HUES64 (cell line): ENCODE data around the gene BSND.
"Not testable (repeated sequence)": the region's sequence is repeated elsewhere in the genome, so short reads cannot be mapped to it uniquely, and the experiment has no call there.

Experiments
- H3K27ac ChIP-seq: 2 replicates; pipeline ENCODE4 v1.7.0; 2013; ENCODE audit warnings: low read depth, low read length, inconsistent platforms
- H3K27me3 ChIP-seq: 2 replicates; pipeline ENCODE4 v1.6.1; 2013; ENCODE audit warnings: mild to moderate bottlenecking, low read length; ENCODE audit not compliant: insufficient read depth
- H3K36me3 ChIP-seq: 2 replicates; pipeline ENCODE4 v1.6.1; 2013; ENCODE audit warnings: mild to moderate bottlenecking, low read length; ENCODE audit not compliant: insufficient read depth
- H3K4me1 ChIP-seq: 2 replicates; pipeline ENCODE4 v1.6.1; 2013; ENCODE audit warnings: mild to moderate bottlenecking, low read length, moderate library complexity; ENCODE audit not compliant: insufficient read depth
- H3K4me3 ChIP-seq: 2 replicates; pipeline ENCODE4 v1.5.1; 2013; ENCODE audit warnings: mild to moderate bottlenecking, low read length, moderate library complexity
- H3K9ac ChIP-seq: 2 replicates; pipeline ENCODE4 v1.6.1; 2013; ENCODE audit warnings: mild to moderate bottlenecking, low read depth, low read length
- H3K9me3 ChIP-seq: 2 replicates; pipeline ENCODE4 v1.6.1; 2013; ENCODE audit warnings: low read depth, low read length; ENCODE audit not compliant: insufficient read depth
- WGBS: fragments of 150-250, 120-280 bp; methylation state at CpG from one replicate; pipeline ENCODE4 v1.1.7; 2013; ENCODE audit warnings: missing lambda C conversion rate; 5-methylcytosine and 5-hydroxymethylcytosine counted together

Gene BSND

DNA sequence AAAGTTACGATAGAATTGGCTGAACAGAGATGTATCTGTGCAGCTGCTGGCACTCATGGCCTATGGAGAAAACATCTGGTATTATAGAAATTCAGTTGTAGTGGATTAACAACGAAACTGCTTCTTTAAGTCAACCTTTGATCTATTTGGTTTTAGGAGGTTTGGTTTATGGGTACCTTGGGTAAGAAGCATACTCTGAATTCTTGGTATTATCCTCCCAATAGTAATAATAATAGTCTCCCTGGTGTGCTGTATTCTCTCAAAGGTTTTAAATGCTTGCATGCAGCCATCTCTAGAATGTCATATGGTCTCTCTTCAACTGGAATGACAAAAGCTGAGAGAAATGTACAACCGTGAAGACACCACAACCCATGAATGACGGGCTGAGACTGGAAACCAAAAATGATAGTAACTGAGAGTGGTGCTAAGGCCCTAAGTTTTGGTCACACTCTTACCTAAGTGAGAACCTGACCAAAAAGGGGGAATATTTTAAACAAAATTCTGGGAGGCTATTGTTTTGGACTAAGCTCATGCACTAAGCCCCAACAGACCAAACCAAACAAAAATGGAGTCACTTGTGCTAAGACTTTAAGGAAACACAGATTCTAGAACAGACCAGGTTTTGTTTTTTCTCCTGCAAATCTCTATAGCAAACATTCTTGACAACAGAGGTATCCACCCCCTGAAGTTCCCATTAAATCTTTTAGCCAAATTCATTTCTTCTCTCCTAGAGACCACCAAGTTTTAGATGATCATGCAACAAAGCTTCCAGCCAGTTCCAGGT lies 35.9 kb upstream of the BSND start:
- no peak overlapping the region for H3K4me3 ChIP-seq
- peaks cover 25% of the 10 kb centered on the region for H3K4me1 ChIP-seq
- no peaks in the 10 kb centered on the region for H3K27me3 ChIP-seq
- peak overlapping the region; percentile 86 for H3K27ac ChIP-seq
- 42% methylated on average over 4 of the region's 4 CpGs for WGBS
- H3K36me3 ChIP-seq = no peaks in the 10 kb centered on the region; the same call in 1 of the 2 replicates
- no peak overlapping the region for H3K9ac ChIP-seq
- peaks cover 23% of the 10 kb centered on the region for H3K9me3 ChIP-seq

DNA sequence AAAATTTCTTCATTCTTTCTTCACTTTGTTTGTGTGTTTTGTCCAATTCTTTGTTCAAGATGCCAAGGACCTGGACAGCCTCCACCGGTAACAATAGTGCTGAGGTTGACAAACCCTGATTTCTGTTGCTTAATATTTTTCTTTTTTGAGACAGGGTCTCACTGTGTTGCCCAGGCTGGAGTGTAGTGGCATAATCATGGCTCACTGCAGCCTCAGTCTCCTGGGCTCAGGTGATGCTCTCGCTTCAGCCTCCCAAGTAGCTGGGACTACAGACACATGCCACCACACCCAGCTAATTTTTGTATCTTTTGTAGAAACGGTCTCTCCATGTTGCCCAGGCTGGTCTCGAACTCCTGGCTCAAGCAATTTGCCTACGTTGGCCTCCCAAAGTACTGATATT lies 34.9 kb upstream of the BSND start:
- not testable (repeated sequence) for H3K4me3 ChIP-seq, H3K27ac ChIP-seq

DNA sequence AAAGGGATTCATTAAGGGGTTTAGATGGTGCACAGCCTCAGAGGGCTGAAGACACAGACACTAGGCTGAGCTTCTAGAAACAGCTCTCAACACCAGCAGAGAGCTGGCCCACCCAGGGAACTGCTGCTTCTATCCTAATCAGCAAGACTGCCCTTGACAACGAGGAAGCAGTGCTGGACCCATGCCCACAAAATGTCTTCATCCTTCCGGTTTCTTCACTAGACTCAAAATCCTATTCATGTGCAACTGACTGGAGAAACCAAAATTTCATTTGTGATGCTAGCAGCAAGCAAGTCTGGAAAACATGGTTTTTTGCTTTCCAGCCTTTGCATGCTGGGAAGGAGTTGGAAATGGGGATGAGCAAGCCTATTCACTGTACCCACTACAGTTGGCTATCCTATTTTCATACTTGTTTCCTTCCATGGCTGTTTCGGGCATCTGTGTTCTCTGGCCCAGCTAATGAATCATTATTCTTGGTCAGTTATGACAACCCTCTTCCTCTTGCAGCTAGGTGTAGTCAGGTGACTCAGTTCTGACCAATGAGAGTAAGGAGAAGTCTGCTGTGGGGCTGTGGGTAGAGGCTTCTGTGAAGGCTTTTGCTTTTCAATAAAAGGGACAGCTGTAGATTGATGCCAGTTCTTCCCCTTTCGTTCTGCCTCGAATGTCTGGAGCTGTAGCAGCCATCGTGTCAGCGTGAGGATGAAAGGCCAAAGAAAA lies 33.0 kb upstream of the BSND start:
- Histone ChIP-seq H3K4me1 (peaks cover 25% of the 10 kb centered on the region), H3K9me3 (no peaks in the 10 kb centered on the region), H3K27ac (no peak overlapping the region), H3K9ac (no peak overlapping the region), H3K27me3 (no peaks in the 10 kb centered on the region), H3K4me3 (no peak overlapping the region), H3K36me3 (no peaks in the 10 kb centered on the region)
- 92% methylated on average over 7 of the region's 7 CpGs for WGBS

More for the DNA sequence above, 34.9 kb upstream of the BSND start:
- Histone ChIP-seq H3K9me3 (peaks cover 12% of the 10 kb centered on the region), H3K4me1 (peaks cover 25% of the 10 kb centered on the region)
- 94% methylated on average over 5 of the region's 5 CpGs for WGBS
- not testable (repeated sequence) for H3K36me3 ChIP-seq, H3K9ac ChIP-seq, H3K27me3 ChIP-seq

DNA sequence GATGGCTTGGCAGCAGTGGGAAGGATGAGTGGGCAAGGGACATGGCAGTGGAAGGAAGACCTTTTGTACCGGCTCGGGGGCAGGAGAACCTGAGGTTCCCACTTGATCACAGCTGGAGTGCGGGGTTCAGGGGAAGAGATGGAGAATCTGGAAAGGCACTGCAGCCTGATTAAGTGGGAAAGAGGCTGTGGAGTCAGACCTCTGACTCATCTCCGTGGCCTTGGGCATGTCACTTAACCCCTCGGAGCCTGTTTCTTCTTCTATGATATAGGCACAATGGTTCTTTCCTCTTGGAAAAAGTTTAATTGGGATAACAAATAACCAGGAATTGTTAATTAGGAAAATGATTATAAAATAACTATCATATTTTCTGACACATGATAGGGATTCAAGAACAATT lies 31.4 kb upstream of the BSND start:
- WGBS = 79% methylated on average over 5 of the region's 5 CpGs
- no peaks in the 10 kb centered on the region for H3K9me3 ChIP-seq
- H3K27ac ChIP-seq = no peak overlapping the region
- H3K4me1 ChIP-seq = peaks cover 11% of the 10 kb centered on the region; the same call in 1 of the 2 replicates
- H3K9ac ChIP-seq = no peak overlapping the region
- no peaks in the 10 kb centered on the region for H3K27me3 ChIP-seq
- H3K4me3 ChIP-seq = no peak overlapping the region
- H3K36me3 ChIP-seq = no peaks in the 10 kb centered on the region

DNA sequence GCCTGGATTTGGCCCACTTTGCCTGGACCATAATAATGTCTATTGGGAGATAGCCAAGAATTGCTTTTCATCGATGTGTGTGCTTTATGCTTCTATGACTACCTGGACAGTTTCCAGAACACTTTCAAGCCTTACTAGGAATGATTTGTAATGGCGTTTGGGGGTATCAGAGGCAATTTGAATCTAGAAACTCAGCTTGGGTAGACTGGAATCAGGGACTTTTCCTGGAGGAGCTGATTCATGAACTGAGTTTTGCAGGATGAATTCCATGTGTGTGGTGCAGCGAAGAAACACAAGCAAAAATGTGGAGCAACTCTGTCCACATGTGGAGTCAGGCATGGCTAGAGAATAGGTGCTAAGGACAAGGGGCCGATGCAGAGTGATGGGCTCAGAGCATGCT lies 30.2 kb upstream of the BSND start:
- no peak overlapping the region for H3K9ac ChIP-seq
- H3K36me3 ChIP-seq = no peaks in the 10 kb centered on the region
- no peaks in the 10 kb centered on the region for H3K9me3 ChIP-seq
- no peaks in the 10 kb centered on the region for H3K27me3 ChIP-seq
- WGBS = 71% methylated on average over 4 of the region's 4 CpGs
- H3K27ac ChIP-seq = no peak overlapping the region
- H3K4me1 ChIP-seq = no peaks in the 10 kb centered on the region
- no peak overlapping the region for H3K4me3 ChIP-seq

DNA sequence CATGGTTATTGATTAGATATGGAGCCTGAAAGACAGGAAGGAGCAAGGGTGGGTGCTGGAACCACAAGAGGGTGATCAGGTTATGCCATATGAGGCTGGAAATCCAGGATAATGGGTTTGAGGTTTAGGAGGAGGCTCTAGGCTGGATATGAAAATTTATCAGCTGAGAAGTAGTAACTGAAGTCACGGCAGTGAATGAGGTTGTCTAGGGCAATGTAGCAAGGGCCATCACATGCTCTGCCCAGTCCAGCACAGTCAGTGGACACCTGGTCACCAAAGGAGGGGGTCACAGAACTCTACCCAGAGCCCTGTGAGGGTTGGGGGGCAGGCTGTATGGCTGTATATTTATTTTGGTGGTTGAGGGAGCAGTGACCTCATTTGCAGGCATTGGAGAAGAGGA lies 28.9 kb upstream of the BSND start:
- H3K4me1 ChIP-seq = no peaks in the 10 kb centered on the region
- no peaks in the 10 kb centered on the region for H3K36me3 ChIP-seq
- no peaks in the 10 kb centered on the region for H3K27me3 ChIP-seq
- no peak overlapping the region for H3K27ac ChIP-seq
- no peaks in the 10 kb centered on the region for H3K9me3 ChIP-seq
- WGBS = 96% methylated on average over 1 of the region's 1 CpG
- H3K9ac ChIP-seq = no peak overlapping the region
- H3K4me3 ChIP-seq = no peak overlapping the region

DNA sequence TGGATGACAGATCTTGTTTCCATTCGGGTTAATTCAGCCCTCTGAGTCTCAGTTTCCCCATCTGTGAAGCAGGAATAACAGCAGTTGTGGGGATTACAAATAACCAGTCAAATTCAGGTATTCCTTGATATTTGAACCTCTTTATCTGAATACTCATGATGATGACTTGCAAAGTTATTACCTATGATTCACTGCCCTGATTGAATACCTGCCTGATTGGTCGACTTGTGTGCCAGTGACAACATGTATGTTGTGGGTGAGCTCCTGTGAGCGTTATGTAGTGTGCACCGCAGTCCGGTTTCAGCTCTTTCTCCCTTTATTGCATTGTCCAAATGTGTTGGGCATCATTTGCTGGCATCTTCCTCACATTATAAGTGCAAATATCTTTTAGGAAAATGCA lies 27.8 kb upstream of the BSND start:
- H3K9ac ChIP-seq = no peak overlapping the region
- 93% methylated on average over 5 of the region's 5 CpGs for WGBS
- no peaks in the 10 kb centered on the region for H3K36me3 ChIP-seq
- no peaks in the 10 kb centered on the region for H3K27me3 ChIP-seq
- no peak overlapping the region for H3K4me3 ChIP-seq
- no peak overlapping the region for H3K27ac ChIP-seq
- no peaks in the 10 kb centered on the region for H3K9me3 ChIP-seq
- H3K4me1 ChIP-seq = no peaks in the 10 kb centered on the region

DNA sequence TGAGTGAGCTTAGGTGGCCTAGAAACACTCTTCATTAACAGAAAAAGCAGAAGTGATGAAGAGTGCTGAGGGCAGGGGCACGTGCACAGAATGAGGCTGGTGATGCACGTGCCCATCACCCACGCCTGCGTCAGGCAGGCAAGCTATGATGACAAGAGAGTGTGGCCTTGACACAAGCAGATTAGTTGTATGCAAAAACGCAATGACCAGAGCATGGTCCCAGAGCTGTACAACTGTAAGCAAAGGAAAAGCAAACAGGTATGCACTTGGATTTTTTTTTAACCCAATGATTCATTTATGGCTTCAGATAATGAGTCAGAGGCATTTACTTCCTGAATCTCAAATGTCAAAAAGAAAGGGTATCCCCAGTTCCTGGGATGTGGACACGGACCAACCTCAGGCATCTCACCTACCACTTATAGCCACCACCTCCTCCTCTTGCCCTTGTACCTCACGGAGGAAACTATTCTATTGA lies 27.4 kb upstream of the BSND start:
- Histone ChIP-seq H3K4me1 (no peaks in the 10 kb centered on the region), H3K27ac (no peak overlapping the region), H3K4me3 (no peak overlapping the region), H3K9me3 (no peaks in the 10 kb centered on the region), H3K36me3 (no peaks in the 10 kb centered on the region), H3K27me3 (no peaks in the 10 kb centered on the region), H3K9ac (no peak overlapping the region)
- WGBS = 87% methylated on average over 6 of the region's 7 CpGs

DNA sequence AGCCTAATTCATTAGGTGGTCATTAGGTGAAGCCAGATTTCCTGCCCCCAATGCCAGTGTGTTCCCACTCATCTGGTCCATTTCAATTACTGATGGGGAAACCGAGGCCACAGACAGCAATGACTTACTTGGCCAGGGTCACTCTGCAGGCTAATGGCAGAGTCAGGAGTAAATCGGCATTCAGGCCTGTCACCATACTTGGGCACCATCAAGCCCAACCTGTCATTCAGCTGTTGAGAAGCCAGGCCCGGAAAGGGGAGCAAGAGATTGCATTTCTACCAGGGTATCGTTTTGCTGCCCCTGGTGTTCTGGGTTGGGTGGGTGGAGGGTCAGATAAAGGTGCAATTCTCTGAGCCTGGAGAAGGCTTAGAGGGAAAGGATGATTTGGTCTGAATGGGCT lies 26.3 kb upstream of the BSND start:
- H3K27ac ChIP-seq = no peak overlapping the region
- H3K27me3 ChIP-seq = no peaks in the 10 kb centered on the region
- H3K9me3 ChIP-seq = no peaks in the 10 kb centered on the region
- H3K4me1 ChIP-seq = no peaks in the 10 kb centered on the region
- H3K36me3 ChIP-seq = no peaks in the 10 kb centered on the region
- no peak overlapping the region for H3K4me3 ChIP-seq
- WGBS = 91% methylated on average over 4 of the region's 4 CpGs
- H3K9ac ChIP-seq = no peak overlapping the region

DNA sequence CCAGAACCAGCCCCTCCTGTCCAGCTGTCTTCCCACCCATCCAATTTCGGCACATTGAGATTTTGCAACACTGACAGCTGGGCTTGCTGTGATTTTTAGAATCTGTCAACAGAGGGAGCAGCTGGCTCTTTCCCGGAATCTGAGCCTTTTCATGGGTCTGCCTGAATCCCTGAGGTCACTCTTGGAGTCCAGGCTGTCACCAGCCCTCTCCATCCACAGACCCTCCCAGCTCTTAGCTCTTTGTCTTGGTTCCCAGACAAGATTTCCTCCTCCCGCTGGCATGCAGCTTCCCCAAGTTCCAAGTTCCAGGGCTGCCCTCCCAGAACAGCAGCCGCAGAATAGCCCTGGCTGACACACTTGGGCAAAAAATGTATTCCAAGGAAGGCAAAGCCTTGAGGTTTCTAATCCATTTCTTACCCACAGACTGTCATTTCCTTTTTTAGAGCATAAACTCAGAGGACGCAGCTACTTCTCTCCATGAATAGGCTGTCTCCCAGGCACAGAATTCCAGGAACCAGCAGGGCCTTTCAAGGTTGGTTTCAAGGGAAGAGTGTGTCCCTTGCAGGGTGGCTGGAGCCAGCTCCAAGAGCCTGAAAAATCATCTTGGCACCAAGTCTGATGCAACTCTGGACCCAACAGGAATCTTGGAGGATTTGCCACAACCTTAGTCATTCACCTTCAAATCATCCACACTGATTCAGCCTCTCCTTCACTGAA lies 25.4 kb upstream of the BSND start:
- 51% methylated on average over 5 of the region's 5 CpGs for WGBS

More for the DNA sequence above, 25.4 kb upstream of the BSND start:
- Histone ChIP-seq H3K9ac (no peak overlapping the region), H3K4me3 (no peak overlapping the region), H3K9me3 (no peaks in the 10 kb centered on the region), H3K36me3 (no peaks in the 10 kb centered on the region), H3K27ac (no peak overlapping the region), H3K27me3 (no peaks in the 10 kb centered on the region; the same call in 1 of the 2 replicates), H3K4me1 (peaks cover 5% of the 10 kb centered on the region; the same call in 1 of the 2 replicates)
